ENCODE results near the gene FBXO39.

GRCh38 chr17:6831661-6832263 is 55.7 kb downstream of the FBXO39 start, which contains the start of gene TEKT1:
- TF ChIP-seq CTCF (IDR thresholded peaks at IDR 0.05; ENCODE audit: insufficient read depth, low read length, poor library complexity, severe bottlenecking) (no peak), EZH2phosphoT487 (conservative IDR thresholded peaks at IDR 0.05; ENCODE audit: low read length) (no peak)
